COLO829 (cell line): ENCODE results near the gene CYP27A1.

Experiments used
- DNase-seq: peaks from one replicate; pipeline ENCODE4 v3.0.0; 2012; ENCODE audit warnings: low spot score

Gene CYP27A1

DNA sequence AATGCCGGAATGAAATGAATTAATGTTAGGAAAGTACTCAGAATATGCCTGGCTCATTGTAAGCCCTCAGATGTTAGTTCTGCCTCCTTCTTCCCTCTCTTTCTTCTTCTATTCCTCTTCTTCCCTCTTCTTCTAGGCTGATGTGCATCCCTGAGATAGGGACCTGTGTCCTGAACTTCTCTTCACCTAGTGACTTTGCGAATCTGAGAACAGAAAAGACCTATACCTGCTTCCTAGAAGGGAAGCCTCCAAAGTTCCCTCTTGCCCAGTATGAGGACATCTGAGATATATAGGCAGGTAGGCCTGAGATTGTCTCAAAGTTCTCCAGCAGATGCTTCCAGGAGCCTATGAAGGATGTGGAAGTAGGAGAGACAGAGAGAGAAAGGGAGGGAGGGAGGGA is 8.1 kb upstream of the CYP27A1 start:
- DNase-seq: no peak

DNA sequence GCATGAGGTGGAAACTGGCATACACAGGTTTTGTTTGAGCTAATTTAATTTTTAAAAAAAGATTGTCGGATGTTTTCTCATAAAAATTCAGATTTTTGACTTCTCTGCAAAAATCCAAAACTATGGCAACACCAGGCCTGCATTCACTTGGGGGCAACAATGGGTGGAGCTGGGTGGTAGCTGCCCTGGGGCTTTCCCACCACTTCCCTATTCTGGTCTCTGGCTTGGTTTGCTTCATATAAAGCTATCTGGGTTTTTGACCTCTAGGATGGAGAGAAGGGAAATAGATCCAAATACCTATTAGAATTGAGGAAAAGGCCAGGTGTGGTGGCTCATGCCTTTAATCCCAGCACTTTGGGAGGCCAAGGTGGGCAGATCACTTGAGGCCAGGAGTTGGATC is 5.5 kb upstream of the CYP27A1 start:
- no peak for DNase-seq

DNA sequence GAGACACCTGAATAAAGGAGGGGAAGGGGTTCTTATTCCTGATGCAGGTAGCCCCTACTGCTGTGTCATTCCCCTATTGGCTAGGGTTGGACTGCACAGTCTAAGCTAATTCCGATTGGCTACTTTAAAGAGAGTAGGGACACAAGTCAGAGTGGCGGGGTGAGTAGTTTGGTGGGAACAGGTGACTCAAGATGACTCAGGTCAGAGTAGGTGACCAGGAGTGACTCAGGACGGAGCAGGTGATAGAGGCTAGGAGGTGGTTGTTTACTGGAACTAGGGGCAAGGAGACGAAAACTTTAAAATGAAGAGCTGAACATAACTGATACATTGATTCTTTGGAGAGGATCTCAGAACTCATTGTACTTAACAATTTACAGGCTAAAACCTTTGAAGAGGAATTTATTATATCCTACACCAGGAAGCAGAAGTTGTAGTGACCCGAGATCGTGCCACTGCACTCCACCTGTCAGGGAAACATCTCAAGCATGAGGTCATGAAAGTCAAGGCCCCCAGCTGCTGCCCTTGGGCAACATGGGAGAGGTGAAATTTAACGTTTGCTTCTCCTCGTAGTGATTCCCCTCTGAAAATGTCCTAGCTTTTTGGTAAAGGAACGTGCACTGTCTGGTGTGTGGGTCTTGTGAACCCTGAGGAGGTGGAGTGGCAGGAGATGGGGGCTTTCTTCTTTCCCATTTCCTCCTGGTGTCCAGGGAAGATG is 4.5 kb upstream of the CYP27A1 start:
- DNase-seq: no peak

DNA sequence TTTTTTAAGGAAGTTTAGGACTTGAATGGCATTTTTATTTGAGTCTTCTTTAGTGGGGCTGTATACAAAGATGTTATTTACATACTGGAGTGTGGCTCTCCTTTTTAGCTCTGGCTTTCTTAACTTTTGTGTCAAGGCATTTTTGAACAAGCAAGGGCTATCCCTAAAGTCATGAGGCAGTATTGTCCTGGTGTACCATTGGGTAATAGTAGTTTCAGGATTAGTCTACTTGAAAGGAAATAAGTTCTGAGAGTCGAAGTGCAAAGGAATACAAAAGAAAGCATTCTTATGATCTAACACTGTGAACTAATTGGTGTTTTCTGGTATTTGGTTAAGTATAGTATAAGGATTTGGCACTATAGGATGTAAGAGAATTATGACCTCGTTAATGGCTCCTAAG is 1.9 kb upstream of the CYP27A1 start:
- no peak for DNase-seq

DNA sequence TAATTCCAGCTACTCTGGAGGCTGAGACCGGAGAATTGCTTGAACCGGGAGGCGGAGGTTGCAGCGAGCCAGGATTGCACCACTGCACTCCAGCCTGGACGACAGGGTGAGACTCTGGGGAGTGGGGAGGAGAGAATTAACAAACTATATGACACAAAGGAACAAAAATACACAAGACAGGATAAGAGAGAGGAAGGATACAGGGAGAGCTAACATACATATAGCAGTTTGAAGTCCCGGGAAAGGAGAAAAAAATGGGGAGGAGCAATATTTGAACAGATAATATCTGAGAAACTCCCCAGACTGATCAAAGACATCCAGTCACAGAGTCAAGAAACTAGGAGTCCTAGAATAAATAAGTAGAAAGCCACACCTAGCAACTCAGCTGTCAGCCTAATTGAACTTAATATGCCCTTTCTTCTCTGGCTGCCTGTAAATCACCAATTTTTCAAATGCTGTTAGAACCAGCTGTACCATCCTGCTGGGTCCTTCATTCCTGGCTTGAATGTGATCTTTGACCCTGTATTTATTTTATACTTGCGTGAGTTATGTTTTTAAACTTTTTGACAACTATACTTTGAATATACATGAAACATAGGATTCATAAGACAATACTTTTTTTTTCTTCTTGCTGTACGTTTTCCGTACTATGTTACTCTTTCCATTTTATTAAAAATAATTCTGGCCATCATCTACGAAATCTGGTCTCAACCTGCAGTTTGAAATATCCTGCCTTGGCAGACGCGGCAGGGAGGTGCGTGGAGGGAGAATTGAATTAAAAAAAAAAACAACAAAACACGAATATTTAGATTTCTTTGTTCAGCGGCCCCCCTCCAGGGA is 876 bp upstream of the CYP27A1 start:
- DNase-seq: peak; percentile 44

DNA sequence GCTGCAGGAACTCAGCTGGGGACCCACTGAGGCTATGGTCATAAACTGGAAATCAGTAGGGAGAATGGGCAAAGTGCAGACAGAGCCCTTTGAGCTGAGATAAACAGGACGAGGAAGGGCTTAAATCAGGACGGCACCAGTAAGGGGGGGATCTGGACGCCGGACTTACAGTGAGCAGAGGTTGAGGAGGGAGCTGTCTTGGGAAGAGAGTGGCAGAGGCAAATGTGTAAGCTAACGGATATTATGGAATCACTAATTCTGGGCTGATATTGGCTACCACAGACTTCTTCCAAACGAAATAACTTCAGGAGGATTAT is 539 bp downstream of the CYP27A1 start:
- DNase-seq: no peak

DNA sequence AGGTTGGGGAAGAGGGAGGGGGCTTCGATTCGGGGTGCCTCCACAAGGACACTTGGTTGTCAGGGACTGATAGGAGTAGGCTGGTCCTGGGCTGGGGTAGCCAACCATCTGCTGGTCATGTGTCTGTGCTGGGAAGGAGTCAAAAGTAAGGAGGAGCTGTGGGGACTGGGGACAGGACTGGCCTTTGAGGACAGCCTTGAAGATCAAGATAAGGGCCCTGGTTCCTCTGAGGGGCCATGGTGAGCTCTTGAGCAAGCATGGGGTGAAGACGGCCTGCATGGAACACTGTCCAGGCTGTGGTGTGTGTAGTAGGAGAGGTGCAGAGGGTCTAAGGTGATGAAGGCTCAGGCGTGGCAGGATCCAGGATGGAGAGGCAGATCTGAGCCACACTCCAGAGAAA is 1.7 kb downstream of the CYP27A1 start:
- DNase-seq: no peak

DNA sequence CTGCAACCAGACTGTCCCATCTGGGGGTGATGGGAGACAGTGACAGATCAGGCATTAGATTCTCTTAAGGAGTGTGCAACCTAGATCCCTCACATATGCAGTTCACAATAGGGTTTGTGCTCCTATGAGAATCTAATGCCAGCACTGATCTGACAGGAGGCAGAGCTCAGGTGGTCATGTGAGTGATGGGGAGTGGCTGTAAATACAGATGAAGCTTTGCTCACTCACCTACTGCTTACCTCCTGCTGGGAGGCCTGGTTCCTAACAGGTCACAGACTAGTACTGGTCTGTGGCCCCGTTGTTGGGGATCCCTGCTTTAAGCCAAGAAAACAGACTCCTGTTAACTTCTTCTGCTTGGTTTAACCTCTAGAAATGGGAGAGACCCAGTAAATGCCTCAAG is 3.2 kb downstream of the CYP27A1 start:
- no peak for DNase-seq

DNA sequence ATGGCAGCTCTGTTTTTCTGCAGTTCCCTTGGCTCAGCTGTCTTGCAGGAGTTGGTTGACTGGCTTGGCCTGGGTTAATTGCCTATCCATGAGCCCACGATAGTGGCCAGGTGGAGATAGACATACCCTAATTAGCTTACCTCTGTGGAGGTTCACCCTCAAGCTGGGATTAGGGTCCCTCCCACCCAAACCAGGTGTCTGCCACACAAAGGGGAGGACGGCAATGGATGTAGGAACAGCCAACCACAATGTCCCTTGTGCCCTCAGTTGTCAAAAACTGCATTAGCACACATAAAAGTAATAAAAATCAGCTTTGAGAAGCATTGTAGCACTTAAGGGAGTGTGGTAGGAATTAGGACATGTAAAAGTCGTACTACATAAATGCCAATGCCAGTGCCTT is 4.2 kb downstream of the CYP27A1 start:
- DNase-seq: no peak

DNA sequence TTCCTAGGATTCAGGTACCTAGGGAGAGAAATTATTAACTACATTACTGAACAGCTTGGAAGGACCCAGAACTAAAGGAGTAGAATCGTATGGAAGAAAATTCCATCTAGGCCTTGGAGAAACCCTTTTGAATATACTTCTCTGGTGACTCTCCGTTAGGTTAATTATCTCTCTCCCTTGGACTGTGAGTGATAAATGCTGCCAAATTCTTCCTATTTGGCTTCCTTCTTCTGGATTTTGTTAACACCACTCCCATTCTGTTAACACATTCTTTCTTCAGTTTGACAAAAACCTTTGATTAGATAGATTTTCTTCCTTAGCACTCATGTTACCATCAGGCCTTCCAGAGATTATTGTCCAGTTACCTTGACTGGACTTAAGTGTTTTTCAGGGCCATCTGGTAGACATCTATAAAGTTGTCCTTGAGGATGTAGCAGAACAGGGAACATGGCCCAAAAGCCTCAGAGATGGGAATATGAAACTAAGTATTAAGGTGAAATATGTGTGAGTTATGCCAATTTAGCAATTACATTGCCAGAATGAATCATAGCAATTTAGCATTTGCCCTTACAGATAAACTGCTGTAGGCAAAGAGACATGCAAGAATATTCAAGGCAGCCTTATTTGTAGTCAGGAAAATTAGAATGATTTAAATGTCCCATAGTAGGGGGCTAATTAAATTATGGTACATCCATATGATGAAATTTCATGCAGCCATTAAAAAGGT is 6.7 kb downstream of the CYP27A1 start:
- no peak for DNase-seq

DNA sequence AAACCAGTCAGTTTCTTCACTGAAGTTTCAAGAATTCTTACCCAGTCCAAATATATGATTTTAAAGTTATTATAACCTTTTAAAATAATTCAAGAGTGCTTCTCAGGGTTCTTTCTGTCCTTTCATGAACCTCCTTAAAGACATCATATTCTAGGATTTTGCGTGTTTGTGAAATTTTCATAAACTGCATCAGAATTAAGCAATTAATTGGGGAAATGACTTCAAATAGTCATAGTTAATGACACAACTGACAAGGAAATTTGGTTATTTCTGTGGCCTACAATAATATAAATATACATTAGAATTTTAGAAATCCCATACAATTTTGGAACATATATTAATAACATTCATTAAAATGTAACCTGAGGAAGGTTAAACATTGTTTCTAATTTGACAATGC is 10.5 kb downstream of the CYP27A1 start:
- DNase-seq: no peak

DNA sequence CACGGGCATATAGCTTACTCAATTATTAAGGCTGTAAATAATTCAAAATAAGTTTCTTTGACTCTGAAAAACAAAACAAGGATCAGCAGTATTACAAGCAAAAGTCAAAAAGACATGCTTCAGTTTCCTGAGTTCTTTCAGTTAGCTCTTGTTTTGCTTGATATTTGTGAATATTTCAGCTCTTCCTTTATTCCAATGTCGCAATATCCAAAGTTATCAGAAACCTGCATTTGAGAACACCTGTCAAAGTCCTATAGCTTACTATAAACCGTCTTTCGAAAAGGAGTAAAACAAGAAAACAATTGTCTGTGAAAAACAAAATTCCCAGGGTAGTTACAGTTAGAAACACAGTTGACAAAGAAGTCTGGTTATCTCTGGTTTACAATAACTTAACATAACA is 14.7 kb downstream of the CYP27A1 start:
- DNase-seq: no peak

DNA sequence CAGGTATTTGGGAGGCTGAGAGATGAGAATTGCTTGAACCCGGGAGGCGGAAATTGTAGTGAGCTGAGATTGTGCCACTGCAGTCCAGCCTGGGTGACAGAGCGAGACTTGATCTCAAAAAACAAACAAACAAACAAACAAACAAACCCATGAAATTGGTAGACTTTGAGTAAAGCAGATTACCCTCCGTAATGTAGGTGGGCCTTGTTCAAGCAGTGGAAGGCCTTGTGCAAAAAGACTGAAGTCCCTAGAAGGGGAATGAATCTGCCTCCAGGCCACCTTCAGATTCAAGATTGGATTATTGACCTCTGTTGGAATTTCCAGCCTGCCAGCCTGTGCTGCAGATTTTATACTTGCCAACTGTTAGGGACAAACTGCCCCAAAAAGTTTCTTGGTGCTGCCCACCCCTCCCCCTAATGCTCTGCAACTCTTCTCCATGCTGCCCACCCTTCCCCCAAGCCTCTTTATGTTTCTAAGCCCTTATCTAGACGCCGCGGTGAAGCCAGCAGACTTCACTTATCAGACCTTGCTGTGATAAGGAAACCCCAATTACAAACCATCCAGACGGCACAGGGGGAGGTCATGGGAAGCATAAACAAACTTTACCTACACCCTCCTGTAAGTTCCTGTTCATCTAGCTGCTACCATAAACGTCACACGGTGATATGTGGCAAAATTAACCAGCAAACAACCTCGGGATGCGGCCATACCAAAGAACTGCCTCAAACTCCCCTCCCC is 17.0 kb downstream of the CYP27A1 start:
- DNase-seq: no peak

DNA sequence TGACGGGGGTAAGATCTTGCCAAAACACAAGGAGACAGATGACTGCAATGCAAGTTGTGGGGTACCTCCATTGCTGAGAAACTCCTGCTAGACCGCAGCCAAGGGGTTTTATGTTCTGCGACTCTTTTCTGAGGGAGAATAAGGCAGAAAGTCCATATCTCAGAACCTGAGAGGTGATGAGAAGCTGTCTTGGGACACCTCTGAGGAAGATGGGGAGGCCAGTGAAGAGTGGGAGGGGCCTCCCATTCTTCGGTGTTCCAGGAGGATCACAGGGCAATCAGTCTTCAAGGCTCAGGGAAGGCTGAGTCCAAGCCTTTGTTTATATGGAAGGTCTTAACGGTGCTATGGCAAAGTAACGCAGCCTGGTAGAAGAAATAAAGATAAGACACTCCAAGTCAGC is 18.0 kb downstream of the CYP27A1 start:
- no peak for DNase-seq

DNA sequence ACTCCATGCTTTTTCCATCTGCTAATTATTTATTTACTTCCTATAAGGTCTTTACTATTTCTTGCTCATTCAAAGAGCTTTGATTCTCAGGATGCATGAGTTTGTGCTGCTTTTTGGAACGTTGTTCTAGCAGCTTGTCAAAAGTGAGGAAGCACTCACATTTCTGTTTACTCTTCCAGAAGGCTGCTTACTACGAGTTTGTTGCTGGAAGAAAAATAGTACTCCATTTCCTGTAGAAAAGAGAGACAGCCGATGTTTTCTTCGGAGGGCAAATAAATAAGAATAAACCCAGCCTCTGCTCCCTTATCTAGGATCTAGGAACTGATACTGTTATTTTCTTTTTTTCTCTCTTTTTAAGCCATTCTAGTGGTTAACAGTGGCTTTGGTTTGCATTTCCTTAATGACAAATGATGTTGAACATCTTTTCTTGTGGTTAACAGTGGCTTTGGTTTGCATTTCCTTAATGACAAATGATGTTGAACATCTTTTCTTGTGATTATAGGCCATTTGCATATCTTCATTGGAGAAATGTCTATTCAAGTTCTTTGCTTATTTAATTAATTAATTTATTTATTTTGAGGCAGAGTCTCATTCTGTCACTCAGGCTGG is 20.5 kb downstream of the CYP27A1 start:
- no peak for DNase-seq

DNA sequence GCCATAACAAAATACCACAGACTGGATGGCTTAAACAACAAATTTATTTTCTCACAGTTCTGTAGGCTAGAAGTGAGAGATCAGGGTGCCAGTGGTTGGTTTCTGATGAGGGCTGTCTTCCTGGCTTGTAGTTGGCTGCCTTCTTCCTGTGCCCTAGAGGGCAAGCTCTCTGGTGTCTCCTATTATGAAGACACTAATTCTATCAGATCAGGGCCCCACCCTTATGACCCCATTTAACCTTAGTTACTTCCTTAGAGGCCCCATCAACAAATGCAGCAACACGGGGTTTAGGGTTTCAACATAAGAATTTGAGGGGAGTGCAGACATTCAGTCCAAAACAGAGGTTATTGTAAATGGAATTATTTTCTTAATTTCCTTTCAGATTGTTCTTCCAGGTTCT is 22.9 kb downstream of the CYP27A1 start:
- no peak for DNase-seq

DNA sequence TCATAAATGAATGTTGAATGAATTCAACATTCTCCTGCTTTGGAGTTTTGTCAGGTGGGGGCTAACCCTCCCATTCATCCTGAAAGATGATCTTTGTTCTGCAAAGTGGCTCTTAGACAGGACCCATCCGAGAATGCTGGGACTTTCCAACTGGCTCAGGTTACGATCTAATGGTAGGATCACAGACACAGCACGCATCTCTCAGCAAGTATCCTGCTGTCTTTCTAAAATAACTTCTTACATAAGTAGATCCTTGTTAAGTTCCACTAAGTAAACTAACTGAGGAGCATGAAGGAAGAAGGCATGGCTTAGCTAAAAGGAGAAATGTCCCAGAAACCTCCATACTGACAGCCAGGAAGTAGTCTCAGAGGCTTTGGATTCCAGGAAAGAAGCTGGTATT is 23.7 kb downstream of the CYP27A1 start:
- DNase-seq: peak; percentile 91

DNA sequence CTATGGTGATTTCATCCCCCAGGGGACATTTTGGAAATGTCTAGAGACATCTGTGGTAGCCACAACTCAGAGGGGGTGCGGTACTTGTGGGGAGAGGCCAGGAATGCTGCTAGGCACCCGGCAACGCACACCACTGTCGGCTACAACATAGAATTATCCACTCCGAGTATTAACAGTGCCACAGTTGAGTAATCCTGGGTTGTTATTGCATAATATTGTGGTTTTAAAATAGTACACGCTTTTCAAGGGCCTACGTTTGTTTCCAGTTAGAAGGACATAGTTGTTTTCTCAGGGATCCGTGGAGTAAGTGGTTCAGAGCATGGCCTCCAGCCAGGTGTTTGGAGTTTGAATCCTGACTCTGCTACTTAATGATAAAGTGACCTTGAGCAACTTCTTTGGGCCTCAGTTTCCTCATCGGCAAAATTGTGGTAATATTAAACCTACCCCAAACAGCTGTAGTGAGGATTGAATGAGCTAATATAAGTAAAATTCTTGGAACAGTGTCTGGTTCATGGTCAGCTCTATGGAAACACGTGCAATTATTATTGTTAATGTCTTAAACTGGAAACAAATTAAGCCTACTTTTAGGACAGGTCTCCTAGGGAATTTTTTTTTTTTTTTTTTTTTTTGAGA is 24.5 kb downstream of the CYP27A1 start:
- peak; percentile 91 for DNase-seq

DNA sequence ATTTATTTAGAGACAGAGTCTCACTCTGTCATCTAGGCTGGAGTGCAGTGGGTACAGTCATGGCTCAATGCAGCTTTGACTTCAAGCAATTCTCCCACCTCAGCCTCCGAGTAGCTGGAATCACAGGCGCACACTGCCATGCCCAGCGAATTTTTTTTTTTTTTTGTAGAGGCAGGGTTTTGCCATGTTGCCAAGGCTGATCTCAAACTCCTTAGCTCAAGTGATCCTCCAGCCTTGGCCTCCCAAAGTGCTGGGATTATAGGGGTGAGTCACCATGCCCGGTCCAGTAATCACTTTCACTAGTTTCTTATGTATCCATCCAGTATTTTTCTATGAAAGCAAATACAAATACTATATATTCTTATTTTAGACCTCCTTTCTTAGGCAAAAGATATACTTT is 25.7 kb downstream of the CYP27A1 start:
- DNase-seq: no peak

DNA sequence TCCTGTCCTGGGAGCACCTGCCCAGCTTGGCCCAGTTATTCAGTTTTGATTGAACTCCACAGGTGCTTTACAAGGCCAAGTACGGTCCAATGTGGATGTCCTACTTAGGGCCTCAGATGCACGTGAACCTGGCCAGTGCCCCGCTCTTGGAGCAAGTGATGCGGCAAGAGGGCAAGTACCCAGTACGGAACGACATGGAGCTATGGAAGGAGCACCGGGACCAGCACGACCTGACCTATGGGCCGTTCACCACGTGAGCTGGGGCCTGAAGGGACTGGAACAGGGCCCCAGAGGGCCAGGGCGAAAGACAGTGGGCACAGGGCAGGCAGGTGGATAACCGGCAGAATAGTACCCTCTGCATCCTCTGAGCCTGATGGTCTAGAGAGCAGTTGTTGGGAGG is 27.6 kb downstream of the CYP27A1 start:
- no peak for DNase-seq

DNA sequence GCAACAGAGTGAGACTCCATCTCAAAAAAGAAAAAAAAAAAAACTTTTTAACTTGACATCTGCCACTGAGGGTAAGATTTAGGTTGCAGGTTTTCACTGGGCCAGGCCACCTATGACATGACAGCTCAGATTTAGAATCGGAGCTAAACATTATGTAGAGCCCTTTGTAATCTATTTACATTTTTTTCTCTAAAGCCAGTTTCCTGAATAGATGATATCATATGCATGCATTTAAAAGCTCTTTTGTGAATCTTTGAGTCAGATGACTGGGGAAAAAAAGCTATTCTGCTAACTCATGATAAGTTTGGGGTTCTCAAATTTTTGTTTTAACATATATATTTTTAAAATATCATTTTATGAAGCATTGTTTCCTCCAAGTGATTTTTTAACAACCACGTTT is 28.3 kb downstream of the CYP27A1 start:
- DNase-seq: peak; percentile 58

DNA sequence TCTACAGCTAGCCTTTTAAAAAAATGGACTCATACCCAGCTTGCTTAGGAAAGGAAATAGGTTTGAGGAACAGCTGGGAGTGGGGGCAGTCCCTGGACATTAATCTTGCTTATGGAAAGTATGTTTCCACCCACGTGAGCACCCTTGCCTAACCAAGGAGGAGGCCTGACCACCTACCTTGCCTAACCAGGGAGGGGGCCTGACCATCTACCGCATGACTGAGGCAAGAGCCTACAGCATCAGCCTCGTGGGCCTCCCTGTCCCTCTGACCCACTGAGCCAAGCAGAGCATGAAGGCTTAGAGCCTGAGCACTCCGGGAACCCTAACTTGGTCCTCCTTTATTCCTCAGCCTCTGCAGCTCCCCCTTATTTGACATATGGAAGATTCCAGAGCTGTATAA is 29.4 kb downstream of the CYP27A1 start:
- DNase-seq: no peak
